ENCODE measurements around the gene SSBP3.

SSBP3 gene

DNA sequence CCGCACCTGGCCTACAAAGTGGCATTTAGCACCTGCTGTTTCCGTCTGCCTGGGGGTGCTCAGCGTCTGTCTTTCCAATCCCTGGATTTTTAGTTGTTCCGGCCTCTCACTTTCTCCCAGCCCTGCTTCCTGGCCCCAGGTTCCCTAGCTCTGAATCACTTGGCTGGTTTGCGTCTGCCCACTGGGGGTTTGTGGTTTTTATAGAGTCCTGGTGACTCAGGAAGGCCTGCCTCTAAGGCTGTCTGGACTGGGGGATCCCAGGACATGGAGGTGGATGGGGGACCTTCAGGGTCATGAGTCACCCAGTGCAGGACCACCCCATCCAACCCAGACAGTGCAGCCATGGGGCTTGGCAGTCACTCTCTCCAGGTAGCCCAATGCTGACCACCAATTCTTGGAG lies 152.7 kb downstream of the SSBP3 start:
- no peak overlapping the region for H3K4me2 ChIP-seq (ENCODE audit: insufficient read depth, low read length)
- no peaks in the 10 kb centered on the region for H3K27me3 ChIP-seq (ENCODE audit: insufficient read depth, low read length, poor library complexity)
- H3K4me3 ChIP-seq (ENCODE audit: low read depth in 1 of 2, low read length in 2 of 2), result no peak overlapping the region
- peaks cover 3% of the 10 kb centered on the region for H3K79me2 ChIP-seq (ENCODE audit: insufficient read depth, low read length)
- no peak for ATAC-seq (ENCODE audit: insufficient read depth, low read depth)
- H2AFZ ChIP-seq (ENCODE audit: low read depth, low read length), result no peak overlapping the region
- H4K20me1 ChIP-seq (ENCODE audit: insufficient read depth, low read length), result peaks cover 29% of the 10 kb centered on the region
- TF ChIP-seq, protein P1, sequence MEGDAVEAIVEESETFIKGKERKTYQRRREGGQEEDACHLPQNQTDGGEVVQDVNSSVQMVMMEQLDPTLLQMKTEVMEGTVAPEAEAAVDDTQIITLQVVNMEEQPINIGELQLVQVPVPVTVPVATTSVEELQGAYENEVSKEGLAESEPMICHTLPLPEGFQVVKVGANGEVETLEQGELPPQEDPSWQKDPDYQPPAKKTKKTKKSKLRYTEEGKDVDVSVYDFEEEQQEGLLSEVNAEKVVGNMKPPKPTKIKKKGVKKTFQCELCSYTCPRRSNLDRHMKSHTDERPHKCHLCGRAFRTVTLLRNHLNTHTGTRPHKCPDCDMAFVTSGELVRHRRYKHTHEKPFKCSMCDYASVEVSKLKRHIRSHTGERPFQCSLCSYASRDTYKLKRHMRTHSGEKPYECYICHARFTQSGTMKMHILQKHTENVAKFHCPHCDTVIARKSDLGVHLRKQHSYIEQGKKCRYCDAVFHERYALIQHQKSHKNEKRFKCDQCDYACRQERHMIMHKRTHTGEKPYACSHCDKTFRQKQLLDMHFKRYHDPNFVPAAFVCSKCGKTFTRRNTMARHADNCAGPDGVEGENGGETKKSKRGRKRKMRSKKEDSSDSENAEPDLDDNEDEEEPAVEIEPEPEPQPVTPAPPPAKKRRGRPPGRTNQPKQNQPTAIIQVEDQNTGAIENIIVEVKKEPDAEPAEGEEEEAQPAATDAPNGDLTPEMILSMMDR (IDR thresholded peaks at IDR 0.05; ENCODE audit: borderline replicate concordance, extremely low read depth, low read length, poor library complexity, severe bottlenecking), result no peak
- no peak for TF ChIP-seq EZH2 (IDR thresholded peaks at IDR 0.05; ENCODE audit: borderline replicate concordance, low read depth, low read length, severe bottlenecking)
- no peaks in the 10 kb centered on the region for H3K4me1 ChIP-seq (ENCODE audit: insufficient read depth, low read length)
- H3K36me3 ChIP-seq (ENCODE audit: insufficient read depth, low read length), result peaks cover 73% of the 10 kb centered on the region
- H3K27ac ChIP-seq (ENCODE audit: low read length), result no peak overlapping the region
- no peak overlapping the region for H3K9ac ChIP-seq (ENCODE audit: low read depth, low read length)
- no peak for DNase-seq
- no peaks in the 10 kb centered on the region for H3K9me3 ChIP-seq (ENCODE audit: insufficient read depth, low read length, severe bottlenecking)

- no peaks in the 10 kb centered on the region for H3K9me3 ChIP-seq (ENCODE audit: insufficient read depth, low read length, severe bottlenecking)
- no peak overlapping the region for H3K4me2 ChIP-seq (ENCODE audit: insufficient read depth, low read length)
- H3K4me3 ChIP-seq (ENCODE audit: low read depth in 1 of 2, low read length in 2 of 2), result no peak overlapping the region
- H3K36me3 ChIP-seq (ENCODE audit: insufficient read depth, low read length), result peaks cover 81% of the 10 kb centered on the region
- H3K27me3 ChIP-seq (ENCODE audit: insufficient read depth, low read length, poor library complexity), result no peaks in the 10 kb centered on the region
- no peaks in the 10 kb centered on the region for H3K4me1 ChIP-seq (ENCODE audit: insufficient read depth, low read length)
- peaks cover 5% of the 10 kb centered on the region for H3K79me2 ChIP-seq (ENCODE audit: insufficient read depth, low read length)
- DNase-seq (no peak), ATAC-seq (ENCODE audit: insufficient read depth, low read depth) (no peak)
- H3K9ac ChIP-seq (ENCODE audit: low read depth, low read length), result no peak overlapping the region
- no peak overlapping the region for H2AFZ ChIP-seq (ENCODE audit: low read depth, low read length)
- peaks cover 26% of the 10 kb centered on the region for H4K20me1 ChIP-seq (ENCODE audit: insufficient read depth, low read length)
- no peak for TF ChIP-seq EZH2 (IDR thresholded peaks at IDR 0.05; ENCODE audit: borderline replicate concordance, low read depth, low read length, severe bottlenecking)
- TF ChIP-seq, protein P1 (IDR thresholded peaks at IDR 0.05; ENCODE audit: borderline replicate concordance, extremely low read depth, low read length, poor library complexity, severe bottlenecking), result no peak
- H3K27ac ChIP-seq (ENCODE audit: low read length), result no peak overlapping the region
Observed at GRCh38 chr1:54252371-54252936, 153.7 kb downstream of the SSBP3 start.

GRCh38 chr1:54250670-54251069 lies 155.5 kb downstream of the SSBP3 start:
- no peak for ATAC-seq (ENCODE audit: insufficient read depth, low read depth)
- Histone ChIP-seq H3K4me1 (ENCODE audit: insufficient read depth, low read length) (no peaks in the 10 kb centered on the region), H3K9me3 (ENCODE audit: insufficient read depth, low read length, severe bottlenecking) (no peaks in the 10 kb centered on the region), H3K36me3 (ENCODE audit: insufficient read depth, low read length) (peaks cover 84% of the 10 kb centered on the region), H3K9ac (ENCODE audit: low read depth, low read length) (no peak overlapping the region), H4K20me1 (ENCODE audit: insufficient read depth, low read length) (peaks cover 36% of the 10 kb centered on the region), H3K27me3 (ENCODE audit: insufficient read depth, low read length, poor library complexity) (no peaks in the 10 kb centered on the region), H3K27ac (ENCODE audit: low read length) (no peak overlapping the region), H3K4me3 (ENCODE audit: low read depth in 1 of 2, low read length in 2 of 2) (no peak overlapping the region), H3K79me2 (ENCODE audit: insufficient read depth, low read length) (peaks cover 5% of the 10 kb centered on the region), H3K4me2 (ENCODE audit: insufficient read depth, low read length) (no peak overlapping the region), H2AFZ (ENCODE audit: low read depth, low read length) (no peak overlapping the region)
- no peak for TF ChIP-seq EZH2 (IDR thresholded peaks at IDR 0.05; ENCODE audit: borderline replicate concordance, low read depth, low read length, severe bottlenecking)
- TF ChIP-seq, protein P1 (IDR thresholded peaks at IDR 0.05; ENCODE audit: borderline replicate concordance, extremely low read depth, low read length, poor library complexity, severe bottlenecking), result no peak
- no peak for DNase-seq

All from DND-41 (cell line).